ENCODE measurements around the gene ZFPM1. TPM values are rescaled to one million over a fixed set of nuclear protein-coding genes. Genes with fewer than 3 reads are reported as not detected.

ZFPM1 gene
- total RNA-seq, 1 donor from 2014 or later = 1.2 TPM

- no peak for DNase-seq
These were observed 18.8 kb upstream of the ZFPM1 start for GRCh38 chr16:88434353-88434690.

DNA sequence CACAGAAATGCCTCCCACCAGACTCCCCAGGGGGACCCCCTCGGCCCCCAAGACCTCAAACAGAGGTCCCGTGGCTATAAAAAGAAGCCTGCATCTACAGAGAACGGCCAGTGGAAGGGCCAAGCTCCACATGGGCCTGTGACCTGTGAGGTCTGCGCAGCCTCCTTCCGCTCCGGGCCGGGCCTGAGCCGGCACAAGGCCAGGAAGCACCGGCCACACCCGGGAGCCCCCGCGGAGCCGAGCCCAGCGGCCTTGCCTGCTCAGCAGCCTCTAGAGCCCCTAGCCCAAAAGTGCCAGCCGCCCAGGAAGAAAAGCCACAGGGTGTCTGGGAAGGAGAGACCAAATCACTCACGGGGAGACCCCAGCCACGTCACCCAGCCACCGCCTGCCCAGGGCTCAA is 18.3 kb upstream of the ZFPM1 start:
- no peak for DNase-seq

DNA sequence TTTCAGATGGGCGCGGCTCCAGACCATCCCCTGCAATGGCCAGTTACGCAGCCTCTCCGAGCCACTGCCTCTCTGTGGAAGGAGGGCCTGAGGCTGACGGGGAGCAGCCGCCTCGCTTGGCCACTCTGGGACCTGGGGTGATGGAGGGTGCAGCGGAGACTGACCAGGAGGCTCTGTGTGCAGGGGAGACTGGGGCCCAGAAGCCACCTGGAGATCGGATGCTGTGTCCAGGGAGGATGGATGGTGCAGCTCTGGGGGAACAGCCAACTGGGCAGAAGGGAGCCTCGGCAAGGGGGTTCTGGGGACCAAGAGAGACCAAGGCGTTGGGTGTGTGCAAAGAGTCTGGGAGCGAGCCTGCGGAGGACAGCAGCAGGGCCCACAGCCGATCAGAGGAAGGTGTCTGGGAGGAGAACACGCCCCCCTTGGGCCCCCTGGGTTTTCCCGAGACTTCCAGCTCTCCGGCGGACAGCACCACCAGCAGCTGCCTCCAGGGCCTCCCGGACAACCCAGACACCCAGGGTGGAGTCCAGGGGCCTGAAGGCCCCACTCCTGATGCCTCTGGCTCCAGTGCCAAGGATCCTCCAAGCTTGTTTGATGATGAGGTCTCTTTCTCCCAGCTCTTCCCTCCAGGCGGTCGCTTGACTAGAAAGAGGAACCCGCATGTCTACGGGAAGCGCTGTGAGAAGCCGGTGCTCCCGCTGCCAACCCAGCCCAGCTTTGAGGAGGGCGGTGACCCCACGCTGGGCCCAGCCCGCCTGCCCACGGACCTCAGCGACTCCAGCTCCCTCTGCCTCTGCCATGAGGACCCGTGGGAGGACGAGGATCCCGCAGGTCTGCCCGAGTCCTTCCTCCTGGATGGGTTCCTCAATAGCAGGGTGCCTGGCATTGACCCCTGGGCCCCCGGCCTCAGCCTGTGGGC is 17.4 kb upstream of the ZFPM1 start:
- DNase-seq = no peak

DNA sequence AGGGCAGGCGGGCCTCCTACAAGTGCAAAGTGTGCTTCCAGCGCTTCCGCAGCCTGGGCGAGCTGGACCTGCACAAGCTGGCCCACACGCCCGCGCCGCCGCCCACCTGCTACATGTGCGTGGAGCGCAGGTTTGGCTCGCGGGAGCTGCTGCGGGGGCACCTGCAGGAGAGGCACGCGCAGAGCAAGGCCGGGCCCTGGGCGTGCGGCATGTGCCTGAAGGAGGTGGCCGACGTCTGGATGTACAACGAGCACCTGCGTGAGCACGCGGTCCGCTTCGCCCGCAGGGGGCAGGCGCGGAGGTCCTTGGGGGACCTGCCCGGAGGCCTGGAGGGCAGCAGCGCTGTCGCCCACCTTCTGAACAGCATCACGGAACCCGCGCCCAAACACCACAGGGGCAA is 16.3 kb upstream of the ZFPM1 start:
- DNase-seq = no peak

DNA sequence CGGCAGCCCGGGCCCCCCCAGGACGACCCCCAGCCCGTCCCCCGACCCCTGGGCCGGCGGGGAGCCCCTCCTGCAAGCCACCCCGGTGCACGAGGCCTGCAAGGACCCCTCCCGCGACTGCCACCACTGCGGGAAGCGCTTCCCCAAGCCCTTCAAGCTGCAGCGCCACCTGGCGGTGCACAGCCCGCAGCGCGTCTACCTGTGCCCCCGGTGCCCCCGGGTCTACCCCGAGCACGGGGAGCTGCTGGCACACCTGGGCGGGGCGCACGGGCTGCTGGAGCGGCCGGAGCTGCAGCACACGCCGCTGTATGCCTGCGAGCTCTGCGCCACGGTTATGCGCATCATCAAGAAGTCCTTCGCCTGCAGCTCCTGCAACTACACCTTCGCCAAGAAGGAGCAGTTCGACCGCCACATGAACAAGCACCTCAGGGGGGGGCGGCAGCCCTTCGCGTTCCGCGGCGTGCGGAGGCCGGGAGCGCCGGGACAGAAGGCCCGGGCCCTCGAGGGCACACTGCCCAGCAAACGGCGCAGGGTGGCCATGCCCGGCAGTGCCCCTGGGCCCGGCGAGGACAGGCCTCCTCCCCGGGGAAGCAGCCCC is 15.6 kb upstream of the ZFPM1 start:
- DNase-seq = peak; percentile 26

GRCh38 chr16:88438084-88438870 is 14.8 kb upstream of the ZFPM1 start:
- no peak for DNase-seq

DNA sequence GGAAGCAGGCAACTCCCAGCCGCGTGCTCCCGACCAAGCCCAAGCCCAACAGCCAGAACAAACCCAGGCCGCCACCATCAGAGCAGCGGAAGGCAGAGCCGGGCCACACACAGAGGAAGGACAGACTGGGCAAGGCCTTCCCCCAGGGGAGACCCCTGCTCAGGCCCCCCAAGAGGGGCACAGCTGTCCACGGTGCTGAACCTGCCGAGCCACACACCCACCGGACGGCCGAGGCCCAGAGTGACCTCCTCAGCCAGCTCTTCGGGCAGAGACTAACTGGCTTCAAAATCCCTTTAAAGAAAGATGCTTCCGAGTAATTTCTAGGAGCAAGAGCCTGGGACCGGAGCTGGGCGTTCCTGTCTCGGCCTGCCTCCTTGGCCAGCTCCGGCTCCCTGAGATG is 14.1 kb upstream of the ZFPM1 start:
- DNase-seq = no peak

DNA sequence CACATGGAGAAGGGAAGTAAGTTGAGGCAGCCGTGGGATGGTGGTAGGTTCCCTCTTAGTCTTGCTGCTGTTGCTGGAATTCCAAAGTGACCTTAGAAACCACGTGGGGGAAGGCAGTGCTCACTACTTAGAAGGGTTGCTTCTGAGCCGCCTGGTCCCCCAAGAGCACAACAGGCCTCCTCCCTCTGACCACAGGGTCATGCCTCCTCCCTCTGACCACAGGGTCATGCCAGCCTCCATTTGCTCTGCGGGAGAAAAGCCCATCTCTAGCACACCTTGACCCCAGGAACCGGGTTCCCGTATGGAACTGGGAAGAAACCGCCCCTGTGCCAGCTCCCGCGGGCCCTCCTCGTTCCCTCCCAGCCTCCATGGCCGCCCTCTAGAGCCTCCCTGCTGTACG is 13.4 kb upstream of the ZFPM1 start:
- no peak for DNase-seq

- no peak for DNase-seq
These were observed 13.0 kb upstream of the ZFPM1 start for GRCh38 chr16:88440111-88440510.

DNA sequence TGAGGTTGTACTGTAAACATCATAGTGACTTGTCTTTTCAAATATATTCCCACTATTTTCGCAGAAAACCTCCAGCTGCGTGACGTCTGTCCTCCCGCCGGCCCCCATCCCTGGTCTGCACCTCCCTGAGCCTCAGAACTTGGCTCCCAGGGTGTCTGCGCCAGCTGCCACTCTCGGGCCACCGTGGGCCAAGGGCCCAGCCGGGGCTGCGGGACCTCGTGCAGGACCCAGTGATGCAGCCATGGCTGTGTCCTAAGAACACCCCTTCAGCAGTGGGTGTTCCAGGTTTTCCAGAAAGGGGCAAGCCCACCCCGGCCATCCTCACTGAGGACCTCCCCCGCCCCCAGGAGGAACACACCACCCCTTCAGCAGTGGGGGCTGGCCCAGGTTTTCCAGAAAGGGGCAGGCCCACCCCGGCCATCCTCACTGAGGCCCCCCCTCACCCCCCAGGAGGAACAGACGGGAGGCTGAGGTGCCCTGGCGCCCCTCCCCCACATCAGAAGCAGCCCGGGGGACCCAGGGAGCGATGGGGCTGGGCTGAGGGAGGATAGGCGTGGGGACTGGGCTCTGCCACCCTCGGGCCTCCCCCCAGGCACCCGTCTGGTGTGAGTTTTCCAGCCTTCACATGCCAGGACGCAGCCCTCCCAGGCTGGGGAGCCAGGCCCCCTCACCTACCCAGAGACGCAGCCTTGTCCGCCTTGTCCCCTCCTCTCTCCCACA is 12.2 kb upstream of the ZFPM1 start:
- DNase-seq = no peak

- DNase-seq = no peak
These were observed 11.6 kb upstream of the ZFPM1 start for GRCh38 chr16:88441460-88441859.

- no peak for DNase-seq
These were observed 10.7 kb upstream of the ZFPM1 start for GRCh38 chr16:88442383-88442726.

- DNase-seq = no peak
These were observed 10.1 kb upstream of the ZFPM1 start for GRCh38 chr16:88442727-88443576.

GRCh38 chr16:88444826-88445582 is 8.1 kb upstream of the ZFPM1 start:
- DNase-seq = no peak

DNA sequence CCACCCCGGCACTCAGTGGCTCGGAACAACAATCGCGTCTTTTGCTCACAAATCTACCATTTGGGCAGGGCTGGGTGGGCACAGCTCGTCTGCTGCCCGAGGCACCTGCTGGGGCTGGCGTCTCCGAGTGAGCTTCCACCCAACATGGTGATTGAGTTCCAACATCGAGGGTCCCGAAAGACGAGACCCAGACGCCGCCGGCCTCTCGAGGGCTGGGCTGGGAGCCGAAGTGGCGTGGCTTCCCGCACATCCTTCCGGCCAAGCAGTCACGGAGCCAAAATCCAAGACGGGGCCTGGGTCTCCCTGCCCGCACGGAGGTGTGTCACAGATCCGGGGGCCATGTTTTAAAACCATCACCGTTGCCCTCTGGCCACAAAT is 7.5 kb upstream of the ZFPM1 start:
- no peak for DNase-seq

DNA sequence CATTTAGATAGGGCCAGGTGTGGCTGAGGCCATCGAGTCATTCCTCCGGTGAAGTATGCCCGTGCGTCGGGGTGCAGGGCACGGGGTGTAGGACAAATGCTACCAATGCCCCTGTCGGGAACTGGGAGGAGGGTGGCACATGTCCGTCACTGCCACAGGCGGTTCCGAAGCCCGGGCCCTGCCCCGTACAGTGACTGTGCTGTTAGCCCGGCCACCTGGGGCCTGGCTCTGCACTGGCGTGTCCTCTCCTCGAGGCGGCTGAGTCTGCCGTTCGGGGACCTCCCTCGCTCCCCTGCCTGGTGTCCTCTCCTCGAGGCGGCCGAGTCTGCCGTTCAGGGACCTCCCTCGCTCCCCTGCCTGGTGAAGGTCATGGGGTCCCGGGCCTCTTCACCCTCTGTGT is 7.0 kb upstream of the ZFPM1 start:
- no peak for DNase-seq

DNA sequence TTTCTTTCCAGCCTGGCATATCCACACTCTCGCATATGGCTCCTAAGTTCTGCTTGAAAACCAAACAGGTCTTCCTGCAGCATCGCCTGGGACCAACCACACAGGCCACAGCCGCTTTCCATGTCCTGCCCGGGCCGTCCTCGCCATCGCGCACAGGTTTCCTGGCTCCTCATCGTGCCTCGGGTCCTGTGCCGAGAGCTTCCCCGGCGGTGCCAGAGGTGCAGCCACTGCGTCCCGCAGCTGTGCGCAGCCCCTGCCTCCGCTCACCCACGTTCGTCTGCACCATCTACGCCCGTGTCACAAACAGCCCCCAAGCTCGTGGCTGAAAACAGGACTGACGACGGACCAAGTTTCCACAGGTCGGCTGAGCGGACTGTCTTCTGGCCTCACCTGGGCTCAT is 6.3 kb upstream of the ZFPM1 start:
- DNase-seq = no peak

DNA sequence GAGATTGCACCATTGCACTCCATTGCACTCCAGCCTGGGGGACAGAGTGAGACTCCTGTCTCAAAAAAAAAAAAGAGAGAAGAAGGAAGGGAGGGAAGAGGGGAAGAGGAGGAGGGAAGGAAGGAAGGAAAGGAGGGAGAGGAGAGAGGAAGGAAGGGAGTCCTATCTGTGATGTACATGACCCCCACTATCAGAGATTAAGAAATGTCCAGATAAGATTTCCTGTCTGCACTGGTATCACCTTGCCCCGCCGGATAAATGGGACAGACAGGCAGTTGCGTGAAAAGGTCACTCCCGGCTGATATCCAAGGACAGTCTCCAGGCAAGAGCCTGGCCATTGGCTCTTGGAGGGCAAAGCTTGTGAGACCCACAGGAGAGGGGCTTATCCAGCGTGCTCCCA is 5.2 kb upstream of the ZFPM1 start:
- no peak for DNase-seq

GRCh38 chr16:88448461-88449266 is 4.4 kb upstream of the ZFPM1 start:
- DNase-seq = no peak

GRCh38 chr16:88449267-88449561 is 3.9 kb upstream of the ZFPM1 start:
- no peak for DNase-seq
